Brain pericyte (primary cell): Measurements from ENCODE around the gene MRRF.
"Not testable (repeated sequence)": the region's sequence is repeated elsewhere in the genome, so short reads cannot be mapped to it uniquely, and the experiment has no call there.

Source experiments
- DNase-seq: peaks from one replicate; pipeline ENCODE4 v3.0.0-alpha.2; 2012; ENCODE audit warnings: low read depth, low spot score

The MRRF gene

GRCh38 chr9:122355336-122355875, 90.7 kb downstream of the MRRF start:
- no peak for DNase-seq

- DNase-seq: no peak
These were observed 91.9 kb downstream of the MRRF start for GRCh38 chr9:122356627-122357026.

DNA sequence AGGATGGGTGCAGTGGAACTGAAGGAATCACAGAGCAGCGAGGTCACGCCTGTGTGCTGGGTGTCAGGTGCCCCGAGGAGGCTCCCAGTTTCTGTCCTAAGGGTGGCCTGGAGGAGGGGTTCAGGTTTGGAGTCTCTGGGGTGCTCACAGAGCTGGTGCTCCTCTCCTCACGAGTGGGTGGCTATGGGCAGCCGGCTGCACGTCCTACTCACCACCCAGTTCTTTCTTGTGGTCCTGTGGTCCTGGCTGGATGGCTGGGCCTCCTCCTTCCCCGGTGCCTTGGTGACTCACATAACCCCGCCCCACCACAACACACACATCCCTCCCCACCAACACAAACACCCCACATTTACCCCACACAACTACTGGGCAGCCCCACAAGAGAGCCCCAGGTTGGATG, 96.2 kb downstream of the MRRF start:
- DNase-seq: no peak

- not testable (repeated sequence) for DNase-seq
These were observed 98.4 kb downstream of the MRRF start for GRCh38 chr9:122363131-122363530.

DNA sequence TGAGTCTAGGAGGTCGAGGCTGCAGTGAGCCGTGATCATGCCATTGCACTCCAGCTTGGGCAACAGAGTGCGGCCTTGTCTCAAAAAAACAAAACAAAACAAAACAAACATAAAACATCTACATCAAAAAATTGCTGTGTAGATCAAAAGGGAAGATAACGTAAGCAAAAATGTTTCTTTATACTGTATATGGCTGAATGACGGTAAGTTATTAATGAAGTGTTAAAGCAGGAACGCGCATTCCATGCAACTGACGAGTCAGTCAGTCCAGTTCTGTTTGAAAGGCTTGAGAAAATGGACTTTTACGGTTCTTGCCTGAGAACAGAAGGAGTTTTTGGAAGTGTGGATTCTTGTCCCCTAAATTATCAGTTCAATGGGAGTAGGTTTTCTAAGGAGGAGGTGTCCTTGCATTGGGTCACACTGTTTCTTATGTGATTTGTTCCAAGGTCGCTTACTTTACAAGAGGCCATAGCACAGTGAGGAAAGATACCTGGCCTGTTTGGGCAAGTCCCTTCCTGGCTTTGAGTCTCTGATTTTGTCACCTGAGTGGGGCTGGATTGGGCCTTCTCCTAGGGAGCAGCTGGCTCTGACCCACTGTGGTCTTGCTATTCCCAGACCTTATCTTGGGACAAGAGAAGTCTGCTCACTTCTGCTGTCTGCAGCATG, 99.6 kb downstream of the MRRF start:
- no peak for DNase-seq

GRCh38 chr9:122364783-122365150, 100.1 kb downstream of the MRRF start:
- no peak for DNase-seq

DNA sequence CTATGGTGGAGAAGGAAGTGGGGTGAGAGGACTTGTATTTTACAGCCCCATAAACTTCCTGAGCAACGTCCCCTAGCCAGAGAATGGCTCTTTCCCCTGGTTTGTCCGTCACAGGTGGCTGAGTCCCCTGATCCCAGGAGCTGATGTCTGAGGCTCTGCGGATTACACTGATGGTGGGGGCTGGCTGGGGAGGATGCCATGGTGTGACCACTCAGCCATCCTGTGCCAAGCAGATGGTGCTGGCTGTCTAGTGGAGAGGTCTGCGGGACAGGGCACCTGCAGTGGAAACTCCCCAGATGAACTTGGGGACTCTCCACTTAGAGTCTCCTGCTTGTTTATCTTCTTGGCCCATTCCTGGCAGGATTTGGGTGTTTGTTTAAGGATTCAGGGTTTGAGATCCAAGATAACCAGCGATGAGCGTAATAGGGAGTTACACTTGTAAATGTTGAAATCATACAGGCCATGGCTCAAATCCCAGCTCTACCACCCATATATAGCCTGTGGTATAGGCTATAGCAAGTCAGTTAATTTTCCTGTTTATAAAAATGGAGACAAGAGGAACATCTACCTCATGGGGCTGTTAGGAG, 101.5 kb downstream of the MRRF start:
- DNase-seq: no peak

DNA sequence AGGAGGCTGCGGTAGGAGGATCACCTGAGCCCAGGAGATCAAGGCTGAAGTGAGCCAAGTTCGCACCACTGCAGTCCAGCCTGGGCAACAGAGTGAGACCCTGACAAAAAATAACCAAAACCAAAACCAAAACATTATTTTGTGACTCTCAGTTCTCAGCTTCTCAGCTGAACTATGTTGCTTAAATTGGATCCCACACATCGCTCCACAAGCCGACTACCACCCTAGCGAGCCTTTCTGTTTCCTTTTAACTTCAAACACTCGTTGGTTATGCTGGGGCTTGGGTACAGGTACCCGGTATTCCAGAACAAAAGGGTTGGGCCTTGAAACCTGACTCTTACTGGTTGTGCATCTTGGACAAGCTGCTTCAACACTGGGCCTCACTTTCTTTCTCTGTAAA, 102.4 kb downstream of the MRRF start:
- DNase-seq: no peak

- DNase-seq: no peak
These were observed 103.2 kb downstream of the MRRF start for GRCh38 chr9:122367774-122368460.

- no peak for DNase-seq
These were observed 104.0 kb downstream of the MRRF start for GRCh38 chr9:122368642-122369041.

DNA sequence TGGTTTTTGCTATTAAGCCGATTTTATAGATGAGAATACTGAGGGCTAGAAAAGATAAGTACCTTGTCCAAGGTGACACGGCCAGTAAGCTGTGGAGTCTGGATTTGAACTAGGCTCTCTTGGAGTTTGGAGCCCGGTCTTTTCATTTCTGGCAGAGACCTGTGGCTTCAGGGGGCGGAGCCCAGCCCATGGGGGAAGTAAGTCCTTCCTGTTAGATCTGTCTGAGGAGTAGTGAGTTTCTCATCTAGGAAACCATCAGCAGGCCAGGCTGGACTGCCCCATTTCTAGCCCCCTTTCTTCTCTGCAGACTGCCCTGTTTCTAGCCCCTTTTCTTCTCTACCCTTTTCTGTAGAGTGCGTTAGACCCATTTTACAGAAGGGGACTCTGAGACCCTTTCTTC, 105.6 kb downstream of the MRRF start:
- DNase-seq: no peak

- DNase-seq: no peak
These were observed 106.4 kb downstream of the MRRF start, which contains the start of gene PTGS1 for GRCh38 chr9:122370869-122371755. TSS of gene PTGS1 (plus strand) at chr9:122371024. CDS start at chr9:122371085, 61 bp downstream.

GRCh38 chr9:122371846-122372245, 107.2 kb downstream of the MRRF start:
- no peak for DNase-seq

DNA sequence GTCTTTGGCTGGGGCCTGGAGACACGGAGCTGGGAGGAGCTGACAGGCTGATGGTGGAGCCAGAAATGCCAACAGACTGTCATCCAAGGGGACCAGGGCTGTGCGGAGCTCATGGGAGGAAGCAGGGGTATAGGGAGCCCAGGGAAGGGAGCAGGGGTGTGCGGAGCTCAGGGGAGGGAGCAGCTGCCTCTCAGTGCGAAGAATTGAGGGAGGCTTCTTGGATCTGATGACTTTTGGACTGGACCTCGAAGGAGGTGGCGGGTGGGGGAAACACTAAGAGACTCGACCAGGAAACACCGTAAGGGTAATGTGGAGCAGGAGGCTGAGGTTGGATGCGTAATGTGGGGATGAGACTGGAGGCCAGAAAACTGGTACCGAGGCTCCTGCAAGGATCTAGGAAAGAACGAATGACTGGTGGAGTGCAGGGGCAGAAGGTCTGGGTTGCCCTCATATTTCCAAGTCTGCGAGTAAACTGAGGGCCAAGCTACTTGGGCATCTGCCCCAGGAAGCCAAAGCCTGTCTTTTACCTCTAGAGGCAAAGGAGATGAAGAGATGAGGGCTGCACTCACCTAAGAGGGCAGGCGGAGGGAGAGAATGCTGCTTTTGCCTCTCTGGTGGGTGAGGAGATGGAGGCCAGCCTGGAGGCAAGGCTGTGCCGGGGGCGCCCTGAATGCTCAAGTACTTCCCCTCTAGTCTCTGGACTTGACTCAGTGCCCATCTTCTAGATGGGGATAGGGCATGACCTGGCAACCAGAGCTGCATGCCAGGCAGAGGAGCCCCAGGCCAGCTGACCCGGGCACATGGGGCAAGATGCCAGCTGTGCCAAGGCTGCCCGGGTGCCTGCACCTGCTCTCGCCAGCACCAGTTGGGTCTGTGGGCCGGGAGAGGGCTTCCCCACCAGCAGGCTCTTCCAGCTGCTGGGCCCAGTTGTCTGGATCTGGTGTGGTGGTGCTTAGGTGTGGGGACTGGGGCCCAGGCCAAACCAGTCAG, 108.5 kb downstream of the MRRF start:
- DNase-seq: no peak

GRCh38 chr9:122374885-122375420, 110.3 kb downstream of the MRRF start:
- no peak for DNase-seq

DNA sequence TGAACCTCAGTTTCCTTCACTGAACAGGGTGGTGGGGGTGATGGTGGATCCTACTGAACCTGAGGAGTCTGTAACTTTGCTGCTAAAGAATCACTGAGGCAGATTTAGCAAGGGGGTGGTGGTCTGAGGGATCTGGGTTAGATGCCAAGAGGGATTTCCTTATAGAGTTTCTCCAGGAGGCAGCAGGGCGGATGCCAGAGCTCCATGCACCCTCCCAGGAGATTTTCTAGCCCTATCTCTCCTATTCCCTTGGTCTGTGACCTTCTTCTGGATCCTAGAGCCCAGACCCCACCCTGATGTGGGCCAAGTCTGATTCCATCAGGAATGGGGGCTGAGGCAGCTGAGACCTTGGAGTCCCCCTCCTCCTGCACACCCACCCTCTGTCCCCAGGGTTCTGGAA, 112.1 kb downstream of the MRRF start:
- DNase-seq: no peak

DNA sequence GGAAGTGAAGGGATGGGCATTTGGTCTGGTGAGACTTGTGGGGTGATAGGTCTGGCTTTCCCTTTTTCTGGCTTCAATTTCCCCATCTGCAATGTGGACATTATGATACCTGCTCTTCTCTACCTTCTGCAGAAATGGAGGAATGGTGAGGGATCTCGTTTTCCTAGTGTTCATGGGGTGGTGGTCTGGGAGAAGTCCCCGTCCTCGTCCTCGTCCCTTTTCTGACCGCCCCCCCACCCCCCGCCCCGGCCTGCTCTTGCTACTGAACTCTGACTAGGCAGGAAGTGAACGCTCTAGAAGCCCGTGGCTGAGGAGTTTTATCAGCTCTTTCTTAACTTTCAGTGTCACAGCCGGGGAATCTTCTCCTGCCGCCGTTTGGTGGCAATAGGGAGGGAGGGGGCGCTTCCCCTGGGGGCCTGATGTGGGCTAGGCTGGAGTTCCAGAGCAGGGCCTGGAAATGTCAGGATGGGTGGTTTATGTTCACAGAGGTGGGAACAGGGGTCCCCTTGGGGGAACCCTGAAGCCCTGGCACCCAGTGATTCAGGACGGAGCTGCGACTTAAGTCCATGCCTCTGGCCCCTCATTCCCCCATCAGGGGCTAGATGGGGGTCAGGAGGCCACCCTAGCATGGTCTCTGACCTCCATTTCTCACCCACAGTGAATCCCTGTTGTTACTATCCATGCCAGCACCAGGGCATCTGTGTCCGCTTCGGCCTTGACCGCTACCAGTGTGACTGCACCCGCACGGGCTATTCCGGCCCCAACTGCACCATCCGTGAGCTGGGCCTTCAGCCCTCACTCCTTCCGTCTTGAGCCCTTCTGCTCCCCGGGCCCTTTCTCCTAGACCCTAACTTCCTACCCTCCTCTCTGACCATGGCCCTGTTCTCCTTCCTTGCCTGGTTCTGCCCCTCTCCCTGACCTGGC, 112.8 kb downstream of the MRRF start:
- DNase-seq: no peak

DNA sequence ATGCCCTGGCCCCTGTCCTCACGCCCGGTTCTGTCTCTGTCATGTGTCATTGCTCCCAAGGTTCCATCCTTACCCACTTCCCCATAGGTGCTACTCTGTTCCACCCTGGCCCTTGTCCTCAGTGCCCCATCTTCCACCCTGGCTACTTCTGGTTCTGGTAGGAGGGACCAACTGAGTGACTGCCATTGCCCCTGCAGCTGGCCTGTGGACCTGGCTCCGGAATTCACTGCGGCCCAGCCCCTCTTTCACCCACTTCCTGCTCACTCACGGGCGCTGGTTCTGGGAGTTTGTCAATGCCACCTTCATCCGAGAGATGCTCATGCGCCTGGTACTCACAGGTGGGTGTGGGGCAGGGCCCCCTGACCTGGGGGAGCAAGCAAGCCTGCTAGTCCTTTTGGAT, 113.6 kb downstream of the MRRF start:
- no peak for DNase-seq

DNA sequence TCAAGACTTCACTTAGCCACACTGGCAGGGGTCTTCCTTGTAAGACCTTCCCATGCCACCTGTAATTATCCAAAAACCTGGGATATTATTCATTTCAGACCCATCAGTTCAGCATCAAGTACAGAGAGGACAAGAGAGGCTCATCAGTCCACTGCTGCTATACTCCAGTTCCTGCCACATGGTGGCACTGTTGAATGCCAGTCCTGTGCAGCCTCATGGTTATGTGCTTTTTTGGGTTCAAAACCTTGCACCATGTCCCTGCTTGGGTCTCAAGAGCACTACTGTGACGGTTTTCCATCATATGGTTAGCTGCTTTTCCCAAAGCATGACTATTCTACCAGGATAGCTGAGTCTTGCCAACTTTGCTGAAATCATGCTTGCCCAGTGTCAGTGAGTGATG, 114.7 kb downstream of the MRRF start:
- DNase-seq: no peak
